NCI-H2029 treated with DMSO at 0.1 percent for 48 hours (cell line): ENCODE data around the gene JSRP1.

Source experiments
- DNase-seq: peaks from one replicate; lab custom pipeline; 2025; lab: John Stamatoyannopoulos, UW

JSRP1 gene

GRCh38 chr19:2266183-2266993, 10.2 kb upstream of the JSRP1 start:
- DNase-seq = peak; percentile 57

DNA sequence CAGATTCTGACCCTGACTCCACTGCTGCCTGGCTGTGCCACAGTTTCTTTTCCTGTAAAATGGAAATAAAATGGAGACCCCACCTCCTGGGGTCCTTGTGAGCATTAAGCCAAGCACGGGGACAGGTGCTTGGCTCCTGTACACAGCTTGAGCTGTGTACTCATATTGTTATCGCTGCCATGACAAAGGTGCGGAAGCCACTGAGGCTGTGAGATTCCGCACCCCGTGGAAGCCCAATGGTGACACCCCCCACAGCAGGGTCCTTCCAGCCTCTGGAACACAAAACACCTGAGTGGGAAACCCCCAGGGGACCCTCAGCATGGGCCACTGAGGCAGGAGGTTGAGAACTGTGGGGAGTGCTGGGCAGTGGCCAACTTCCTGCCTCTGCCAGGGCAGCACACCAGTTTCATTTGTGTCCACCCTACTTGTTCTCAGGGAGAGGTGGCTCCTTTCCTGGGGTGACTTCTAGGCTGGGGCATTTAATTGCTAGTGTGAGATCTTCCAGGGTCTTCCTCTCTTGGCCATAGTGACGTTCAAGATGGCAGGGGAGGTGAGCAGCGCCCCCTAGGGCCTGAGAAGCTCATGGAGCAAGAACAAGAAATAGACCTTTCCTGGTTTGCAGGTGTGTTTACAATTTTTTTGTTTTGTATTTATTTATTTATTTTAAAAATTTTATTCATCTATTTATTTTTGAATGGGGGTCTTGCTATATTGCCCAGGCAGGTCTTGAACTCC, 5.4 kb upstream of the JSRP1 start:
- DNase-seq = no peak

DNA sequence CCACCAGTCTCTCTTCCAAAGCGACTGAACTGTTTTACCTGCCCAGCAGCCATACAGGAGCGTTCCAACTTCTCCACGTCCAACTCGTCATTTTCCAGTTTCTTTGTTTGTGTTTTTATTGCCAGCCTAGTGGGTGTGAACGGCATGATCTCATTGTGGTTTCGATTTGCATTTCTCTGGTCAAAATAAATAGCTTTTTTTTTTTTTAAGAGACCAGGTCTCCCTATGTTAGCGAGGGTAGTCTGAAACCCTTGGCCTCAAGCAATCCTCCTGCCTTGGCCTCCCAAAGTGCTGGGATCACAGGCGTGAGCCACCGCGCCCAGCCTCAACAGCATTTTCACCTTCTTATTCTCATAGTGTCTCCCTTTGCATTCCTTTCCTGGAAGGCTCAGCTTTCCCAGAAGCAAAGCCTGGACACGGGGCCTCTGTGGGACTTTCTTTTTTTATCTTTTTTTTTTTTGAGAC, 4.2 kb upstream of the JSRP1 start:
- DNase-seq = peak; percentile 32

DNA sequence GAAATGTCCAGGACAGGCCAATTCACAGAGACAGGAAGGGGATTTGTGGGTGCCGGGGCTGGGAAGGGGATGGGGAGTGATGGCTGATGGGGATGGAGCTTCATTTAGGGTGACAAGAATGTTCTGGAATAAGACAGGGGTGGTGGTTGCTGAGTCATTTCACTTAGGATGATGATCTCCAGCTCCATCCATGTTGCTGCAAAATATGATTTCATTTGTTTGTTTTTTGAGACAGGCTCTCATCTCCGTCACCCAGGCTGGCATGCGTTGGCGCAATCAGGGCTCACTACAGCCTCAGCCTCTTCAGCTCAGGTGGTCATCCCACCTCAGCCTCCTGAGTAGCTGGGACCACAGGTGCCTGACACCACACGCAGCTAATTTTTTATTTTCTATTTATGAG, 3.1 kb upstream of the JSRP1 start:
- peak; percentile 34 for DNase-seq

- peak; percentile 53 for DNase-seq
Observed at GRCh38 chr19:2255112-2255845, 938 bp downstream of the JSRP1 start.

DNA sequence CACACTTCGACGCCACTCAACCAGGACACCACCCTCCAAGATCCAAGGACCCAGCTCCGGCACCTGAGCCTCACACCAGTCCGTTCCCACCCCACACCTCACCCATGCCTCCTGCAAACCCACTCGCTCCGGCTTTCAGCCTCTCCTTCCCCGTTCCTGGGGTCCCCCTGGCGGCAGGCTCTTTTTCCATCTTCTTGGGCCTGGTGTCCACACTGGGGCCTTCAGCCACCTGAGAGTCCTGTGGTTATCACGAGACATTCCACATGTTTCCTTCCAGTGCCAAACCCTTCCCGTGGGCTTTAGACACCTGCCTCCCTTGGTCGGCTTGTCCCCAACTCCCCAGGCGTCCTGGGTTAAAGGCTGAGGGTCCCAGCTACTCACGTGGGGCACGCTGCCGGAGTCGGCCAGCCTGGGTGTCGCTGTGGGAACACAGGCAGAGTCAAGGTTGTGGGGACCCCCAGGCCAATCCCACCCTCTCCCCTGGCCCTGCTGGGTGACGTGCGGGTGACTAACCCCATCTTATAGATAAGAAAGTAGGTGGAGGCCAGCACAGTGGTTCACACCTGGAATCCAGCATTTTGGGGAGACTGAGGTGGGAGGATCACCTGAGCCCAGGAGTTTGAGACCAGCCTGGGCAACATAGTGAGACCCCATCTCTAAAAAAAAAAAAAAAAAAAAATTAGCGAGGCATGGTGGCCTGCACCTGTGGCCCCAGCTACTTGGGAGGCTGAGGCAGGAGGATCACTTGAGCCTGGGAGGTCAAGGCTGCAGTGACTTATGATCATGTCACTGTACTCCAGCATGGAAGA, 1.9 kb downstream of the JSRP1 start:
- no peak for DNase-seq

DNA sequence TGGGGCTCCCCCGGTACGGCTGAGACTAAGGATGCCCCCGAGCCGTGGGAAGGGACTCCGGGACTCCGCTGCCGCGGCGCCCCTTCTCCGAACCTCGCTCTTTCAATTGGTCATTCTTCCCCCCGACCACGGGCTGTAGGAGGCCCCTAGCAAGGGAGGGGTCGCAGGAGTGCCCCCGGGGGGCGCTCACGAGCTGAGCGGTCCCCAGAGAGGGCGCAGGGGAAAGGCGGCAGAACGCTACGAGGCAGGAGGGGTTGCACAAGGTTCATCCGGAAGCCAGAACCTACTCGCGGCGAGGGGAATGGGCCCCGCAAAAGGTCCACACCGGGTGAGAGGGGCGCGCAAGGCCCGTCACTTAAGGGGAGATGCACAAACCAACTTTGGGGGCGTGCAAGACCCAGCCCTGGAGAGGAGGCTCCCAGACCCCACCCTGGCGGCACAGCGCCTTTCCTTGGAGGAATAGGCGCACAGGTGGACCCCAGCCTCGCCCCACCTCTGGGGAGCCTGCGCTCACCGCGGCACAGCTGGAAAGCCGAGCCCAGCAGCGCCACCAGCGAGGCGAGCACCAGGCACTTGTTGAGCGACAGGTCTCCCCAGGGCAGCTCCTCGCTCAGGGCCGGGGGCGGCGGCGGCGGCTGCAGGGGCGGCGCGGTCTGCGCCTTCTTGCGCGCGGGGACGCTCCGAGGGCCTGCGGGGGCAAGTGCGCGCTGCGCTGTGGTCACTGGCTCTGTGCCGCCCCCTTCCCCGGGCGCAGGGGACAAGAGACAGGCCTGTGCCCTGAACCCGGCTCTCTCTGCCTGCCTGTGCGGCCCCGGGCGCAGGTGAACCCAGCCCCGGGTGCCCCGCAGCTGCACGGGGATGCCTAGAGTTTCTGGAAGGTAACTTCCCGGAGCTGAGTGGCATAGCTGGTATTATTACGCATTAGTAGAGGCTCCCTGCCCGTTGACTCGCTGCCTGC, 2.8 kb downstream of the JSRP1 start:
- no peak for DNase-seq

- no peak for DNase-seq
Observed at GRCh38 chr19:2252797-2253105, 3.5 kb downstream of the JSRP1 start.

GRCh38 chr19:2252055-2252796, 4.0 kb downstream of the JSRP1 start:
- DNase-seq = no peak

DNA sequence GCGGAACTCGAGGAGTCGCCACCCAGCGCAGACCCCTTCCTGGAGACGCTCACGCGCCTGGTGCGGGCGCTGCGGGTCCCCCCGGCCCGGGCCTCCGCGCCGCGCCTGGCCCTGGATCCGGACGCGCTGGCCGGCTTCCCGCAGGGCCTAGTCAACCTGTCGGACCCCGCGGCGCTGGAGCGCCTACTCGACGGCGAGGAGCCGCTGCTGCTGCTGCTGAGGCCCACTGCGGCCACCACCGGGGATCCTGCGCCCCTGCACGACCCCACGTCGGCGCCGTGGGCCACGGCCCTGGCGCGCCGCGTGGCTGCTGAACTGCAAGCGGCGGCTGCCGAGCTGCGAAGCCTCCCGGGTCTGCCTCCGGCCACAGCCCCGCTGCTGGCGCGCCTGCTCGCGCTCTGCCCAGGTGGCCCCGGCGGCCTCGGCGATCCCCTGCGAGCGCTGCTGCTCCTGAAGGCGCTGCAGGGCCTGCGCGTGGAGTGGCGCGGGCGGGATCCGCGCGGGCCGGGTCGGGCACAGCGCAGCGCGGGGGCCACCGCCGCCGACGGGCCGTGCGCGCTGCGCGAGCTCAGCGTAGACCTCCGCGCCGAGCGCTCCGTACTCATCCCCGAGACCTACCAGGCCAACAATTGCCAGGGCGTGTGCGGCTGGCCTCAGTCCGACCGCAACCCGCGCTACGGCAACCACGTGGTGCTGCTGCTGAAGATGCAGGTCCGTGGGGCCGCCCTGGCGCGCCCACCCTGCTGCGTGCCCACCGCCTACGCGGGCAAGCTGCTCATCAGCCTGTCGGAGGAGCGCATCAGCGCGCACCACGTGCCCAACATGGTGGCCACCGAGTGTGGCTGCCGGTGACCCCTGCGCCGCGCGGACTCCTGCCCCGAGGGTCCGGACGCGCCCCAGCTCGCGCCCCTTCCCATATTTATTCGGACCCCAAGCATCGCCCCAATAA, 4.8 kb downstream of the JSRP1 start:
- no peak for DNase-seq

- DNase-seq = no peak
Observed at GRCh38 chr19:2250766-2251105, 5.5 kb downstream of the JSRP1 start.

DNA sequence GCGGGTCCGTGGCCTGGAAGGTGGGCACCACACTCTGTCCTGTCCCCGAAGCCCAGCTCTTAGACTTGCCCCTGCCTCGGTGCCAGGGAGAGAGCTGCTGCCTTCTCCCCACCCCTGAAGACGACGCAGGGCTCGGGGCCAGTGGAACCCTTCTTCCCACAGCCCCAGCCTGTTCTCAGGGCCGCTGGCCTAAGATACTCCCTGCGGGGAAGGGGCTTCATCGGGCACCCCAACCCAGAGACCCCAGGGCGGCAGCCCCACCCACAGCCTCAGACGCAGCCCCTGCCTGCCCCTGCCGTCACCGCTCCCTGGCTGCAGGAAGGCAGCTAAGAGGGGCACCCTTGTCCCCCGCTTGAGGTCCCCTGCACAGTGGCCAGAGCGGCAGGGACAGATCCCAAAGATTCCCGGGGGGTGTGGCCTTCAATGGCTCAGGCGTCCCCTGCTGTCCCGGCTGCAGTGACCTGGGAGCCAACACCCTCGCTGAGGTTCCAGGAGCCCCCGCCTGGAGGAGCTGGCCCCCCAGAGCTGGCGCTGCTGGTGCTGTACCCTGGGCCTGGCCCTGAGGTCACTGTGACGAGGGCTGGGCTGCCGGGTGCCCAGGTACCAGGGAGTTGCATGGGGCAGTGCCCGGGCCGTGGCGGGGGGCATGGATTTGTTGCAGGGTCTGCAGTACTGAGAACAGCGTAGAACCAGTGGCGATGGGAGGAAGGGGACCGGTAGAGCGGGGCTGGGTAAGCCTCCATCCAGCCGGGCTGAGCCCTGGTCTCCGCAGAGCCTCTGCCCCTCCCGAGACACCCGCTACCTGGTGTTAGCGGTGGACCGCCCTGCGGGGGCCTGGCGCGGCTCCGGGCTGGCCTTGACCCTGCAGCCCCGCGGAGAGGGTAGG, 6.1 kb downstream of the JSRP1 start:
- no peak for DNase-seq

DNA sequence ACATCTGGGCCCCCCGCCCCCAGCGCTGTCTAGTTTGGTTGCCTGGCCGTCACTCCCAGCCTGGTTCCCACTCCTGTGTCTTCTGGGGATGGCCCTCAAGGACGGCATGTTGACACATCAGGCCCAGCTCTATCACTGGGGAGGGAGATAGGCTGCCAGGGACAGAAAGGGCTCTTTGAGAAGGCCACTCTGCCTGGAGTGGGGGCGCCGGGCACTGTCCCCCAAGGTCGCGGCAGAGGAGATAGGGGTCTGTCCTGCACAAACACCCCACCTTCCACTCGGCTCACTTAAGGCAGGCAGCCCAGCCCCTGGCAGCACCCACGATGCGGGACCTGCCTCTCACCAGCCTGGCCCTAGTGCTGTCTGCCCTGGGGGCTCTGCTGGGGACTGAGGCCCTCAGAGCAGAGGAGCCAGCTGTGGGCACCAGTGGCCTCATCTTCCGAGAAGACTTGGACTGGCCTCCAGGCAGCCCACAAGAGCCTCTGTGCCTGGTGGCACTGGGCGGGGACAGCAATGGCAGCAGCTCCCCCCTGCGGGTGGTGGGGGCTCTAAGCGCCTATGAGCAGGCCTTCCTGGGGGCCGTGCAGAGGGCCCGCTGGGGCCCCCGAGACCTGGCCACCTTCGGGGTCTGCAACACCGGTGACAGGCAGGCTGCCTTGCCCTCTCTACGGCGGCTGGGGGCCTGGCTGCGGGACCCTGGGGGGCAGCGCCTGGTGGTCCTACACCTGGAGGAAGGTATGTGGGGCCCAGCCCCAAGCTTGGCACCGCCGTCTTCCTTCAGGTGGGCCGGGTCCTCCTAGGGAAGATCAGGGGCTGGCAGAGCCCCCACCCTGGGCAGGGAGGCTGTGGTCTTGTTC, 7.0 kb downstream of the JSRP1 start, which contains the start of gene AMH:
Gene AMH (plus strand): TSS at position 314 of the 857 bp plus-strand sequence. CDS start 10 bp downstream, at position 324.
- DNase-seq = no peak

- DNase-seq = no peak
Observed at GRCh38 chr19:2248136-2249009, 7.8 kb downstream of the JSRP1 start.

DNA sequence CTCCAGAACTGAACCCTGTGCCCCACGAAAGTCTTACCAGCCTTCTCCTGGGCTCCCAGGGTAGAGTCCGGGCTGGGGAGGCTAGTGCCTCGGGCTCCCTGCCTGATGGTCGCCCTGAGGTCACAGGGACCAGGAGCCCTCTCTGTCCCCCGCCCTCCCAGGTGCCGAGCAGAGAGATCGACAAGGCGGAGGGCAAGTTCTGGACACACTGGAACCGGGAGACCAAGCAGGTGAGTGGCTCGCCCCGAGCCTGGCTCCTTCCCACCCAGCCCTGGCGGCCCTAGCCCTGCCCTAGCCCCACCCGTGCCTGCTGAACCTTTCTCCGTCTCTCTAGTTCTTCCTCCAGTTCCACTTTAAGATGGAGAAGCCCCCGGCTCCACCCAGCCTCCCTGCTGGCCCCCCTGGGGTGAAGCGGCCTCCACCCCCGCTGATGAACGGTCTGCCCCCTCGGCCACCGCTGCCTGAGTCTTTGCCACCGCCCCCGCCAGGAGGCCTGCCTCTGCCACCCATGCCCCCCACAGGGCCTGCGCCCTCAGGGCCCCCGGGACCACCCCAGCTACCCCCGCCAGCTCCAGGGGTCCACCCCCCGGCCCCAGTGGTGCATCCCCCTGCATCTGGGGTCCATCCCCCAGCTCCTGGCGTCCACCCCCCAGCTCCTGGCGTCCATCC, 8.7 kb downstream of the JSRP1 start:
- DNase-seq = no peak
